DMS153 treated with DMSO at 0.1 percent for 48 hours (cell line): ENCODE results near the gene DEDD2.
"Not testable (repeated sequence)": the region's sequence is repeated elsewhere in the genome, so short reads cannot be mapped to it uniquely, and the experiment has no call there.

Source experiments
- DNase-seq: peaks from one replicate; lab custom pipeline; 2025; ENCODE audit not compliant: unreplicated experiment; lab: John Stamatoyannopoulos, UW

DEDD2 gene, protein sequence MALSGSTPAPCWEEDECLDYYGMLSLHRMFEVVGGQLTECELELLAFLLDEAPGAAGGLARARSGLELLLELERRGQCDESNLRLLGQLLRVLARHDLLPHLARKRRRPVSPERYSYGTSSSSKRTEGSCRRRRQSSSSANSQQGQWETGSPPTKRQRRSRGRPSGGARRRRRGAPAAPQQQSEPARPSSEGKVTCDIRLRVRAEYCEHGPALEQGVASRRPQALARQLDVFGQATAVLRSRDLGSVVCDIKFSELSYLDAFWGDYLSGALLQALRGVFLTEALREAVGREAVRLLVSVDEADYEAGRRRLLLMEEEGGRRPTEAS

DNA sequence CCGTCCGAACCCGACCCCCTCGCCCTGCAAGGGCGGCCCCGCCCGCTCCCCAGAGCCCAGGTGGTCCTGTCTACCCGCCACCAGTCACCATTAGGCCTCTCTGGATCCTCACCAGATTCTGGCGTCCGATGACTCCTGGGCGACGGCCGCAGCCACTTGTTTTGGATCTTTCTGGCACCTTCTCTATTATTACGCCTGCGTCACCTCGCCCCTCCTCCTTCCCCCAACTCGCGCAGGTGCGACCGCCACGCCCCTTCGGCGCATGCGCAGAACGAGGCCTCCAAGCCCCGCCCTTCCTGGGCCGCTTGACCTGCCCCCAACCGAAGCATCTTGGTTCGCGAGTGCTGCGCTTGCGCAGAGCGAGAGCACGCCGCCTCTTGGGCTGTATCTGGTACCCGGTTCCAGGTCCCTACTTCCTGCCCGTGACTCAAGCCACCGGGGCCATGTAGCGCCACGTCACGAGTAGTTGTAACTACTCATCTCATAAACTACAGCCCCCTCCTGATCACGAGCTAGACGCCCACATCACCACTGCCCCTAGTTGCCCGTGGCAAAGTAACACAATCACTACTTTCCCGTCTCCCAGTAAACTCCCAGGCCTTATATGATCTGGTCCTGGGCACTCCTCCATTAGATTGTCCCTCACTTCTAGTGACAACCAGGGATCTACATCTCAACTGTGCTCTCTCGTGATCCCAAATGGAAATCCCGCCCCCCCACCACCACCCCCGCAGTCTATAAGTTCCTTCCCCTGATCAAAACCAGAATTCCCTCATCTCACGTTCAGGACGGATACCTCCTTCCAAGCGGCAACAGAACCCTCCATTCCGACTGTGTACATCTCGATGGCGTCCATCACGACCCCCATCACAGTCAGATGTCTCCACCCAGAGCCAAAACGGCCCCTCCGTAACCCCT is at the start of gene DEDD2:
TSS of gene DEDD2 (minus strand) at position 158 of the 918 bp plus-strand sequence. CDS start 670 bp downstream, outside the sequence.
- DNase-seq, result peak; percentile 99

DNA sequence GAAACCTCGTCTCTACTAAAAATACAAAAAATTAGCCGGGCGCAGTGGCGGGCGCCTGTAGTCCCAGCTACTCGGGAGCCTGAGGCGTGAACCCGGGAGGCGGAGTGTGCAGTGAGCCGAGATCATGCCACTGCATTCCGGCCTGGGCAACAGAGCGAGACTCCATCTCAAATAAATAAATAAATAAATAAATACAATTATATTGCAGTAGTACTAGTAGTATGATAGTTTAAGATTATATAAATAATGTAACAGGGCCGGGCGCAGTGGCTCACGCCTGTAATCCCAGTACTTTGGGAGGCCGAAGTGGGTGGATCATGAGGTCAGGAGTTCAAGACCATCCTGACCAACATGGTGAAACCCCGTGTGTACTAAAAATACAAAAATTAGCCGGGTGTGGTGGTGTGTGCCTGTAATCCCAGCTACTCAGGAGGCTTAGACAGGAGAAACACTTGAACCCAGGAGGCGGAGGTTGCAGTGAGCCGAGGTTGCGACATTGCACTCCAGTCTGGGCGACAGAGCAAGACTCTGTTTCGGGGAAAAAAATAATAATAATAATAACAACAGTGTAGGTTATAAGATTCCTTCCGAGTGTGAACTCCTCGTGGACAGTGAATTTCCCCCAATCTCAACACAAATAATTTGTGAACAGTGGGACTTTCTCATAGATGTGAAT is 49.6 kb upstream of the DEDD2 start:
- DNase-seq, result not testable (repeated sequence)

DNA sequence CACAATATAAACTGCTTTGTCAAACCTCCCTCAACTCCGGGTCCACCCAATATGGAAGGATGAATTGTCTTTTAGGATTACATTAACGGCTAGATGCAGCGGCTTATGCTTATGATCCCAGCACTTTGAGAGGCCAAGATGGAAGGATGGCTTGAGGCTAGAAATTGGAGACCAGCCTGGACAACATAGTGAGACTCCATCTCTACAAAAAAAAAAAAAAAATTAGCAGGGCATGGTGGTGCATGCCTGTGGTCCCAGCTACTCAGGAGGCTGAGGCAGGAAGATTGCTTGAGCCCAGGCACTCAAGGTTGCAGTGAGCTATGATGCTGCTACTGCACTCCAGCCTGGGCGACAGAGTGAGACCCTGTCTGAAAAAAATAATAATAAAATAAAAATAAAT is 48.6 kb upstream of the DEDD2 start:
- not testable (repeated sequence) for DNase-seq

DNA sequence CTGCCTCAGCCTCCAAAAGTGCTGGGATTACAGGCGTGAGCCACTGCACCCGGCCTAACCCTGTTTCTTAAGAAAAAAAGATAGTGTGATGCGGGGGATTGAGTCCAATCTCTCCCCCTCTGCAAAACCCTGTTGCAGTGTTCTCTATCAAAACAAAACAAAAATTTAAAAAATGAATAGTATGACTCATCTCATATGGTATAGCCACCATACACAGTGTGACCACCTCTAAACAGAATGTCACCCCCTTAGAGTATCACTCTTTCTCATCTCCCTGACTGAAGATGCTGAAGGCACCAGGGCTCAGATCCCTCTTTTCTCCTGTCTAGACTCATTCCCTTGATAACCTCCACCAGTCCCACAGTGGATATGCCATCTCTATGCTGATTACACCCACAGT is 44.3 kb upstream of the DEDD2 start:
- DNase-seq, result no peak

DNA sequence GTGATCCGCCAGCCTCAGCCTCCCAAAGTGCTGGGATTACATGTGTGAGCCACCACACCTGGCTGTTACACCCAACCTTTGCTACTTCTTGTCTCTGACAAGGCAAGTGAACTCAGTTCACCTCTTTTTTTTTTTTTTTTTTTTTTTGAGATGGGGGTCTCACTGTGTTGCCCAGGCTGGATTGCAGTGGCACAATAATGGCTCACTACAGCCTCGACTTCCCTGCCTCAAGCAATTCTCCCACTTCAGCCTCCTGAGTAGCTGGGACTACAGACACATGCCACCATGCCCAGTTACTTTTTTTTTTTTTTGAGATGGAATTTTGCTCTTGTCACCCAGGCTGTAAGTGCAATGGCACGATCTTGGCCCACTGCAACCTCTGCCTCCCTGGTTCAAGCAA is 40.4 kb upstream of the DEDD2 start:
- not testable (repeated sequence) for DNase-seq

DNA sequence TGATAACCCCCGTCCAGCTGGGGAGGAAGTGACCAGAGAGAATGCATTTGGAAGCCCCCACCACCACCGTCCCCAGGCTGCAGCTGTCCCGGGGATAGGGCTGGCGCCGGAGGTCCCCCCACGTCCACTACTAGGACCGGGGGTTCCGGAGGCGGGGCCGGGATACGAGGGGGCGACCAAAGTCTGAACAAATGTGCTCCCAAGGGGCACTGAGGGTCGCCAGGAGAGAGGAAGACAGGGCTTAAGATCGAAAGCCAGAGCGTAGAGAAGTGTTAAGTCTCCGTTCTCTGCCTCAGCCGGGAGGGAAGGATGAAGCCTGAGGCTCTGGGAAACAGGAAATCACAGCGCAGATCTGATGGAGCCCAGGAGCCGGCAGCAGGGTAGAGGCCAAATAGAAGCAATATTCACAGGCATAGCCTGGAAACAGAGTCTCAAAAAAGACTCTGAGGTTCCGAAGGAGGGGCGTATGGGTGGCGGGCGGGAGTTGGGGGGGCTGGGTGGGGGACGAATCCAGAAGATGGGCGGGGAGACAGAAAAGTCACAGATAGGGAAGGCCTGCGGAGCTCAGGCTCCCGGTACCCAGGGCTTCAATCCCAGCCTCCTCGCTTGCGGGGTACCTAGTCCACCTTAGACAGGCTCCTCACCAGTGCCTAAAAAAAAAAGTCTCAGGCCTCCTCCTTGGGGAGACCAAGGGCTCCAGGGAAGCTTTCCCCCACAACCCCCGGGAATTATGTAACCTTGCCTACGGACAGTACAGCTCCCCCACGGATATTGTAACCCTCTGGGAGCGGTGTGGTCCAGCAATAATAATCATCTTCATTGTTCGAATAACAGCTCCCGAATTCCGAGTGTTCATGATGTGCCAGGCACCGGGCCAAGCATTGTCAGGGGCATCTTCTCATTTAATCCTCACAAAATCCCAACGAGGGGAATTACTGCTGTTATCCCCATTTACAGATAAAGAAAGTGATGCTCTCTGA is 38.6 kb upstream of the DEDD2 start:
- peak; percentile 29 for DNase-seq

DNA sequence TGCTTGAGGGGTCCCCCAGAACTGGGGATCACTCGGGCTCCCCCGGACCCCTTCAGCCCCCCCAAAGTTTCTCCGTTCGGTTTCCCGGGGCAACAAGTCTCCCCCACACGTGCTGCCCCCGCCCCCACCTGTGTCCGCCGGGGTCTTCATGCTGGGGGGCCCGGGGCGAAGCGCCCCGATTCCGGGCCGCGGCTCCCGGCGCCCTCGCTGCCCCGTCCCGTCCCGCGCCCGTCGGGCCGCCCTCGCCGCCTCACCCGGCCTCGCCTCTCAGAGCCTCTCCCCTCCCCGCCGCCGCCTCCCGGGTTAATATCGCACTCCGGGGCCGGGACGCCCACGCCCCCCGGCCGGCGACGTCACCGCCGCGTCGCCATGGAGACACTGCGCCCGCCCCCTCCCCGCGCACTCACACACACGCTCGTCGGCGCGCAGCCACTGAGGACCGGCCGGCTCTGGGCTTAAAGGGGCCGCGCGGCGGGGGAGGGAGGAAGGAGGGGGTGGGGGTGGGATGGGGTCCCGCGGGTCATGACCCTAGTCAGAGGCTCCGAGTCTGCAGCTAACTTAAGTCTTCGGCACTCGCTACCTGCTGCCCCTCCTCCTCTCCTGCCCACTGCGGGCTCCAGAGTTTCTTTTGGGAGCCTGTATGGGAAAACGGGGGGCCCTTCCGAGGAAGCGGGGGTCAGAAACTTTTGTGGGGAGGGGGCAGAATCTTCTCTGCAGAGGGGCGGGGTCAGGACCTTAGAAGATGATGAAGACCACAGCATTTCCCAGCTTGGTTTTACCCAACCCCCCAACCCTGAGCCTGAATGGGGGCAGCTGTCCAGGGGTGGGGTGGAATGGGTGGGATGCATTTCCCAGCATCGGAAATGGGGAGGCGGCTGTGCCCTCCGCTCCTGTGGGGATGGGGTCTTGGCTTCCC is 37.6 kb upstream of the DEDD2 start, which contains the start of gene ERF:
TSS of gene ERF (minus strand) at position 279 of the 916 bp plus-strand sequence. CDS start at position 150, 129 bp downstream.
- DNase-seq, result peak; percentile 76

DNA sequence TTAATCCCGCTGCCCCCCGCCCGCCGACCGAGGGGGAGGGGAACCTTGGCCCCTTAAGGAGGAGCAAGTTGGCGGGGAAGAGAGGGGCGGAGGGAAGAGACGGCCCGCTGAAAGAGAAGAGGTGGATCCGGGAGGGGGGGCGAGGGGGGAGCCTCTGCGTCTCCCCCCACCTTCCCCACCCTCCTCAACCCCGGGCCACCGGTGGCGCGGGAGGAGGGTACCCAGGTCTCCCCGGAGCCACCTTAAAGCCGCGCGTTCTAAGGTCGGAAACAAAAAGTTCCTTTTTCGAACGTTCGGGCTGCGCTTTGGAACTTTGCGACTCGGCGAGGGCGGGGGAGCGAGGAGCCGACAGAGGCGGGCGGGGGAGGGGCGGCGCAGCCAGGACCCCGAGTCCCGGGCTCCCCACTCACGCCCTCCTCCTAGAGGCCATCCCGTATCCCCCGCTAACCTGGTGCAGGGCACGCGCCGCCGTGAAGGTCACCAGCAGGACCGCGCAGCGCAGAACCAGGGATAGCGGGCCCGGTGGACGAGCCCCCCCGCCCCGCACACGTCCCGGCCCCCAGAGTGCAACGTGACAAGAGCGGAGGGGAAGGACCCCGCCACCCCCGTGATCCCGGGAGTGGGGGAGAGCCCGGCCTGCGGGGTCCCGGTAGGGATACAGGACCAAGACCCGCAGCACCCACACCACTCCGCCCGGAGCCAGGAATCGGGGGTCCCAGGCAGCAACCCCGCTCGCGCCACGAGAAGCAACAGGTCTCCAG is 36.8 kb upstream of the DEDD2 start:
- DNase-seq, result no peak

DNA sequence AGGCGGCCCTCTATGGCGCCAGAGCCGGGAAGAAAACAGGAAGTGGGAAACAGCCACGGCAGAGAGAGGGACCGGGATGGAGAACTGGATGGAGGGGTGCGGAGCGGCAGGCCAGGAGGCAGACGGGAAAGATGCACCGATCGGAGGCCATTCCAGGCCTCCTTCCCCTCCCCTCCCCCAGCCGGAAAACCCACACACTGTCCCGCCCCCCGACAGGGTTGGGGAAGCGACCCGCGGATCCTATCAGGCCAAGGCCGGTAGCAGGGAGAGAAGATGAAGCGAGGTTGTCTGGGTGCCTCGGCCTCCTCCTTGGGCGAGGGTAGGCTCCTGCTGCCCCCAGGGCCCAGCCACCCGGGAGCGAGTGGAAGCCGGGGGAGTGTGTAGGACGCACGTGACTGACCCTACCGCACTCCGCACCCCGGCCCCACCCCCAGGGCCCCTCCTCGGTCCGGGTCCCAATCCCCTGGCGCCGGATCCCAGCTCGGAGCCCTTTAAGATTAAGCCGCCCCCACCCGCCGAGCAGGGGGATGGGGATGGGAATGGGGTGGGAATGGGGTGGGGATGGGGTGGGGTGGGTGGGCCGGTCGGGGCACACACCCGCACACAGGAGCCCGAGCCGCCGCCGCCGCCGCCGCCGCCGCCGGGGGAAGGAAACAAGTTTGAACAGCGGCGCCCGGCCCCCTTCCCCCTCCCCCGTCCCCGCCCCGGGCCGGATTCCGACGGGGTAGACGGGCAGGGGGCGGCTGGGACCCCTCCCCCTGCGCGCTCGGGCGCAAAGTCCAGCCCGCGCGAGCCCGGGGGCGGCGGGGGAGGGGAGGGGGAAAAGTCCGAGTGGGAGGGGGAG is 36.0 kb upstream of the DEDD2 start:
- no peak for DNase-seq

DNA sequence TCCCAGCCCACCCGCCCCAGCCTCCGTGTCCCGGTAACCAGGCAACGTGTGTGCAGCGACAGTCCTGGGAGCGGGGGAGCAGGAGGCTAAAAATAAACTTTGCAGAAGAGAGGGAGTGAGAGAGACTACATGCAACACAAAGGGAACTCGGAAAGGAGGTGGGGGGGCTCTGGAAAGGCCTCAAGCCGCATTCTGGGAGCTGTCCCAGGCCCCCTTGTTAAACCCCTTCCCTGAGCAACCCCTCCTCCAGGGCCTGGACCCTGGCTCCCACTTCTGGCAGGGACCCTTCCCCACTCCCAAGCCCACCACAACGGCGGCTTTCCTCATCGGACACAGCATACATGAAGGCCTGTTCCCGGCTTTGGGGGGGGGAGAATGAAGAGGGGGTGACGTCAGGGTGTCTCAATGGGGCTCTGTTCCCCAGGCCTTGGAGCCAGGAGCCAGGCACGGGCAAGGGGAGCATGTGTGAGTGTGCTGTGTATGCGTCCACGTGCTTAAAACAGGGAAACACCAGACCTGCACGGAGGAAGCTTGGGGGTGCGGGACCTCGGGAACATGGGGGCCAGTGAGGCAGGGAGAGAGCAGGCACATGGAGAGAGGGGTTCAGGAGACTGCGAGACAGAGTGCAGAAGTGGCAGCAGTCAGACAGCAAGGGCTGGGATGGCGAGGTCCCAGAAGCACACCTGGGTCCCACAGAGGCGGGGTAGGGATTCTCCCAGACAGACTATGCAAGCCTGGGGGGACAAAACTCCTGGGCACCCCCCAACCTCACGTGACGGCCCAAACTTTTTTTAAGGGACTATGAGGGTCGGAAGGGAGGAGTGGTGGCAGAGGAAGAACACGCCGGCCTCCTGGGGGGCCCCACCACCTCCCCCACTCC is 35.1 kb upstream of the DEDD2 start:
- DNase-seq, result no peak

DNA sequence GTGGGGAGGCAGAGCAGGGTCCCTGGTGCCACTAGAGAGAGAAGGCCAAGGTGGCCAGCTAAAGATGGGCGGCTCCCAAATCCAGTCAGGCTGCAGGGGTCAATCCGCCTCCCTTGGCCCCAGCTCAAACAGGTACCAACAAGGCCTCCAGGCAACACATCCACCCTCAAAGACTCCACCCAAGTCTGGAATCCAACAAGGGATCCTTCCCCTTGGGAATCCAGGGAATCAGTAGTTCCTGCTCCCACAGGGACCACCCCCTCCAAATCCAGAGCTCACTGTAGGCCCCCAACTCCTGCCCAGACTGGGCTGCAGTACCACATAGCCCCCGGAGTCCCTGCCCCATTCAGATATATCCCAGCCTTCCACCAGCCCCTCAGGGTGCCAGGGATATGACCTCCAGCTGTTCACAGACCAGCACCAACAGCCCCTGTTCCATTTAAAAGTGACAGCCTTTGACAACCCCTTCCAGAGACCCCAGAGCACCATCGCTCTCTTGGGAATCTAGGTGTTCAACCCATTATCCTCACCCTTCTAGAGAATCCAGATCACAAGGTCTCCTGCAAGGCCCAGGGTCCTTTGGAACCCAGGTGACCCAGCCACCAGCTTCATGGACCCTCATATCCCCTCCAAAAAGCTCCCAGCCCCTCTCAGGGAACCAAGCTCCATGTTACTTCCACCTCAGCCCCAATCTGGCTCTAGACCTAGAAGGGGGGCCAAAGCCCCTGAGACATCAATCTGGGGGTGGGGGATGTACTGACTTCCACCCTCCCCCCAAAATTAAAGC is 34.3 kb upstream of the DEDD2 start:
- DNase-seq, result no peak

DNA sequence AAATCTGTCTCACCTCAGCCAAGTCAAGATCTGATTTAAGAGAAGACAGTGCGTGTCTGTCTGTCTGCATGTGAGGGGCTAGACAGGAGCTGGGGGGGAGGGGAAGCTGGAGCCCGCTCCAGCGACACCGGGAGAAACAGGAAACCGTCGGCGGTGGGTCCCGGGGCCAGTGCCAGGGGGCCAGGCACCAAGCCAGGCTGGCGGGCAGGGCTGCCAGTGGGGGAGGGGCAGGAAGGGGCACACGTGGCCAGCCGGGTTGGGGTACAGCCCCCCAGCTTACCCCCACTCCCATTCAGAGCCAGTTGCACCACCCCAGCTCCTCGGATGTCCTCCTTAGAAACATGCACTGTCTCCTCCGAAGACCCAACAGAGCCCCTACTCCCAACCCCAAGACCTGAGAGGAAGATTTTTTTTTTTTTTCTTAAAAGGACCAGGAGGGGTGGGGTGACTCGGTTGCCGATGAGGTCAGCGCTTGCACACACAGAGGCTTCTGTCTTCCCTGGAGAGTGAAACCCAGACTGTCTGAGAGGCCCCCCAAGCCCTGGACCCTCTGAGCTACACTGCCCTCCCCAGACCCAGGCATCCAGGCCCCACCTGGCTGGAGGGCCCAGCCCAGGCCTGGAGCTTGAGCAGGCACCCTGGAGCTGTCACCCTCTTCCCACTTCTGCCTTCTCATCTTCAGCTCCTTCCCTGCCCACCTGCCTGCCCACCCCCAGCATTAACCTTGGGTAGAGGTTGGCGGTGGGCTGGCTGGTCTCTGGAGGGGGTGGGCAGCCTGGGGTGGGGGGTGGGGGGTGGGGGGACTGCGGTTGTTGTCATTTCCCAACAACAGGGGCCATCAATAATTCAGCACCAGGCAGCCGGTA is 33.4 kb upstream of the DEDD2 start:
- no peak for DNase-seq

DNA sequence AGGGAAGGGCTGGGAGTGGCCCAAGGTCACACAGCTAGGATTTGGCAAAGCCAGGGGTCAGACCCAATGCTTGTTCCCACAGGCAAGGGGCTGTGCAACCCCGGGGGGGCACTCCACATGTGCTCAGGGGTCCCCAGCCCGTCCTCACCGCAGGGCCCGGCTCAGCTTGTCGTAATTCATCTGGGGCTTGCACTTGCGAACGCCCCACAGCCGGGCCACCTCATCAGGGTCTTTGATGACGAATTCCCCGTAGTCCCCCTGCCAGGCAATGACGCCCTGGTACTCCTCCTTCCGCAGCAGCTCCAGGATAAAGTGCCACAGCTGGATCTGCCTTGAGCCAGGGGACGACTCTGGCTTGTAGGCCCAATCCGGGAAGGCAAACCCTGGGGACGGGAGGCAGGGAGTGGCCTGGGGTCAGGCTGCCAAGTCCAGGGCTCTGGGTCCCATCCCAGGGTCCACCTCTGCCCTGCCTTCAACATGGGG is 32.7 kb upstream of the DEDD2 start:
- no peak for DNase-seq

DNA sequence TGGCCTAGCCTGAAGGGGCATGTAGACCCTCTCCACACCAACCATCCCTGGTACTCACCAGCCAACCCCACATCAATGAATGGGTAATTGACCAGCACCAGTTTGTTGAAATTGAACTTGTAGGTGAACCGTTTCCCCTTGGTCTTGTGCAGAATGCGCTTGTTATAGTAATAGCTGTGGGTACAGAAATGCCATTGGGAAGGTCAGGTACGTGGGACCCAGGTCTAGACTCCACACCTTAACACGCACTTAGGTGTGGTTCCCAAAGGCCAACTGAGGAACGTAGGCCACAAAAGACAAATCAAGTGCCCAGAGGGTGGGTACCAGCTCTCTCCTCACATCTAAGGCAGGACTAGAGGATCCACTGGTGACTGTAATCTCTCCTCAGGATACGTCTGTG is 32.3 kb upstream of the DEDD2 start:
- no peak for DNase-seq
